Ovary (tissue), 3 donors: ENCODE measurements around the gene FAM107A.

Experiments
- CTCF ChIP-seq, 3 donors: fragments of 450-650 bp in 2 of 3; fragments of 200-600 bp in 1 of 3; IDR thresholded peaks; one replicate each; pipeline versions ENCODE4 v1.5.1 to v1.8.0; 2016 to 2022; ENCODE audit warnings: antibody characterized with exemption in 3 of 3, mild to moderate bottlenecking in 1 of 3
- POLR2A ChIP-seq: fragments of 450-650 bp; IDR thresholded peaks from one replicate; pipeline ENCODE4 v1.6.1; 2017; ENCODE audit warnings: antibody characterized with exemption, mild to moderate bottlenecking, moderate library complexity
- donor health status: DM: no; HTN: no; CAD: no.

- TF ChIP-seq POLR2A: no peak
- TF ChIP-seq CTCF (IDR thresholded peaks at IDR 0.05): no peak
These were observed 24.2 kb downstream of the FAM107A start for GRCh38 chr3:58553003-58553402.
